Adipose tissue (tissue), 3 donors: ENCODE measurements around the gene CTXN1. TPM values are rescaled to one million over a fixed set of nuclear protein-coding genes. Genes with fewer than 3 reads are reported as not detected.
A peak's percentile ranks its signal among the peaks of the same experiment; 100 is the strongest.

Experiments used
- H3K27ac ChIP-seq: one replicate; pipeline ENCODE4 v1.5.1; 2013; ENCODE audit warnings: low read depth, low read length
- WGBS, 3 donors: extraction: QIAGEN DNeasy Blood & Tissue Kit; methylation state at CpG; one replicate each; pipeline ENCODE4 v1.1.7; 2013; 5-methylcytosine and 5-hydroxymethylcytosine counted together
- polyA plus RNA-seq, 3 donors: library from polyadenylated mRNA; stranded (reverse); fragments of 200-250 nt; gene quantifications; one replicate each; pipeline ENCODE4 v1.2.3, GENCODE V29; 2013
- donor health status: healthy with polysubstance abuse.
- donor health status: Bipolar disorder and iron deficiency.
- donor health status: healthy.

CTXN1 gene
- polyA plus RNA-seq, 3 donors = 0.36 to 1.3 (median 0.86) TPM

DNA sequence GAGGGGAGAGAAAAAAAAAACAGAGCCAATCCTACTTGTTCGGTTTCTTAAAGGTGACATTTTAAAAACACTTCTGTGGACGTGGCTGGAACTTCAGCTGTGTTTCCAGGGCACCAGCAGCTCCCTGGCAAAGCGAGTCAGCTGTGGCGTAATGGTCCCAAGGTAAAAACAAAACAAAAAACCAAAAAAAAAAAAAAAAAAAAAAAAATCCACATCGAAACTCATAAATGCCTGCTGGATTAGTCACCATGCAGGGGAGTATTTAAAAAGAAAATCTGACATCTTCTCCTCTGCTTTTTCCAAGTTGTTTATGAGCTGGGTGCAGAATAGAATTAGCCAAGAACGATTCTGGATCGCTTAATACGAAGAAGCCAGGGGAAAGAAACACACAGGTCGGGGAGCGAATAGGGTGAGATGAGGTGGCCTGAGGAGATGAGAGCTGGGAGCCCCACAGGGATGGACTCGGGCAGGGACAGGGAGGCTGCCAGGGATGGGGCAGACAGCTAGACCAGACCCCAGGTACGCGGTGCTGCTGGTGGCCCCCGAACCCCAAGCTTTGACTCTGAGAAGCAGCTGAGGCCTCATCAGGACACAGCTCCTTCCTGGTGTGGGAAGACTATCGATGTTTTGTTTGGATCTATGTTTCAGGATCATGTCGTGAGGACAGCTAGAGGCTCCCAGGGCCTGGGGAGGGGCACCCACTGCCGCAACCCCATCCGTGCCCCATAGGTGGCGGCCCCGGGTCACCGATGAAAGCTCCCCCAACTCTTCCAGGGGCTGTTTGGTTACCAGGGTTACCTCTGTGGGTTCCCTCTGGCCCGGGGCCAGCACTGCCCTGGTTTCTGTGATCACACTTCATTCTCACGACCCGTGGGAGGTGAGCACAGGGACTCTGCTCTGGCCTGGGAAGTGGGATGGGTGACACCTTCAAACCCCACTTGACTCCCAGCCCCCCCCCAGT lies 3.1 kb upstream of the CTXN1 start:
- peak overlapping the region; percentile 58 for H3K27ac ChIP-seq
- 48 to 69% (median 56%) methylated on average over 24 of the region's 24 CpGs for WGBS, 3 donors

DNA sequence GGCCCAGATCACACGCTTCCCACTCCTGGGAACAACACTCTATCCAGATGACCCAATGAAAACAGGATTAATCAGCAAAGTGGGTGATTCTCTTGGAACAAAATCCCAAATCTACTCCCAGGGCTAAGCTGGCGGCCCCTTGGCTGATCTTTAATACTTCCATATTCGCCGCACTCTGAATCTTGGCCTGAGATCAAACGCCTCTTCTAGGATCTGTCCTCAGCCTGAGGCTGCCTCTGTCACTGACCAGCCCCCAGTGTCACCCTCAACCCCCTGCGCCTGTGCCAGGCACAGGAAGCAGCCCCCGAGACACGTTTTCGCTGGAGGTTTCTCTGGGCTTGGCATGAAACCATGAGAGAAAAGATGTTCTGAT lies 2.4 kb upstream of the CTXN1 start:
- 52 to 78% (median 63%) methylated on average over 9 of the region's 9 CpGs for whole genome bisulfite sequencing, 3 donors
- H3K27ac ChIP-seq = no peak overlapping the region

DNA sequence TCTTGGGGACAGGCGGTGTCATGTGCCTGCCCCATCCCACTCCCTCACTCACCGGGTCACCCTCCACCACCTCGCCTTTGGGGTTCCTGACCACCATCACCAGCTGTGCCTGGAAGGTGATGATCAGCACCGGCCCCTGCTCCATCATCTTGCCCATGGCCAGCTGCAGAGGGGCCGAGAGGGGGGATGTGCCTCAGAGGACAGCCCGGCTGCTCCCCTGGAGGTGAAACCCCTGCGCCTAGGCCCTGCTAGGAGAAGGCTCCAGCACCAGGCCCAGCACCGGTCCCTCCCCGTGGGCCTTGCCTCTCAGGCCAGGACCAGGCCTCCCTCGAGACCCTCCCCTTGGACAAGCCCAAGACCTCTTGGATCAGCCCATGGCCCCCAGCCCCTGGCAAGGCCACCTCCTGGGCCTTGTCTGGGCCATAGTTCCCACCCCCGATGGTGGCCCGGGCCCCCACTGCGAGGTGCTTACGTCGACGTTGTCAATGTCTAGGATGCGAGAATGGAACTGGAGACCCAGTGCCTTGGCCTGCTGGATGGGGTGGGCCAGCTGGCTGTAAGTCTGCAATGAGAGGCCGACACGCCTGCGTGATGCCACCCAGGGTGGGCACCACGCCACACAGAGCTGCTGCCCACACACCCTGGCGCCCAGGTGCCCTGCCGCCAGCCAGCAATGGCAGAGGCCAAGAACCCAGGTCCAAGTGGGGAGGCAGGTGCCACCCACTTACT lies 1.8 kb upstream of the CTXN1 start:
- WGBS, 3 donors = 90% methylated on average over 23 of the region's 23 CpGs
- no peak overlapping the region for H3K27ac ChIP-seq

DNA sequence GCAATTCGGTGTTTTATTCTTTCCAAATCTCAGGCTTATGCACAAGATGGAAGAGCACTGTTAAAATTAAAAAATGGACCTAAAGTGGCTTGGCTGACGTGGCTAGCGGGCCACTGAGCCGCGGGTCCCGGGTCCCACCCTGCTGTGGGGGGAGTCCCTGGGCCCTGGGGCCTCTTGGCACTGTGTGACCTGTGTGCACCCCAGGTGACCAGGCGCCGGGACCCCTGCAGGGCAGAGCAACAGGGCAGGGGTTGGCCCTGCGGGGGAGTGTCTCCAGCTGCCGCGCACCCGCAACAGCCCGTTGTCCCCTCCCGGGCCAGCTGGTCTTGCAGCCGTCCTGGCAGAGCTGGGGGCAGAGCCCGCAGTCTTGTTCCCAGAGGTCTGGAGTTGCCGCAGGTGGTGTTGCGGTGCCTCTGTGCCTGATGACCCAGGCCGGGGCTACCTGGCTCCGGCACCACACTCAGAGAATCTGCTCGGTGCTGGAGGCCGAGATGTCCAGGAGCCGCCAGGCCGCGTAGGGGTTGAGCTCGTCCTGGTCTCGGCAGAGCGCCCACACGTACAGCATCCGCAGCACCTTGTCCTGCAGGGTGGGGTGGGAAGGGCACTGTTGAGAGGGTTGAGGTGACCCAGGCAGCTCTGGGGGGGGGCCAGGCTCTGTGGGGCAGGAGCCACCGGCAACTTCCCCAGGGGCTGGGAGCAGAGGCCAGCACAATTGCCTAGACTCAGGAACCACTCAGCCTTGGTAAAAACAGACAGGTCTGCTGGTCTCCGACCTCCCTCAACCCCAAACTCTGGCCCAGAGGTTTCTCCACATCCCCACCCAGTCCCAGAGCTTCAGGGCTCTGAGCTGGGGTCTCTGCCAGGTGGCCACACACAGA lies 1.0 kb upstream of the CTXN1 start:
- no peak overlapping the region for H3K27ac ChIP-seq
- 73 to 82% (median 80%) methylated on average over 31 to 32 of the region's 32 CpGs for WGBS, 3 donors

DNA sequence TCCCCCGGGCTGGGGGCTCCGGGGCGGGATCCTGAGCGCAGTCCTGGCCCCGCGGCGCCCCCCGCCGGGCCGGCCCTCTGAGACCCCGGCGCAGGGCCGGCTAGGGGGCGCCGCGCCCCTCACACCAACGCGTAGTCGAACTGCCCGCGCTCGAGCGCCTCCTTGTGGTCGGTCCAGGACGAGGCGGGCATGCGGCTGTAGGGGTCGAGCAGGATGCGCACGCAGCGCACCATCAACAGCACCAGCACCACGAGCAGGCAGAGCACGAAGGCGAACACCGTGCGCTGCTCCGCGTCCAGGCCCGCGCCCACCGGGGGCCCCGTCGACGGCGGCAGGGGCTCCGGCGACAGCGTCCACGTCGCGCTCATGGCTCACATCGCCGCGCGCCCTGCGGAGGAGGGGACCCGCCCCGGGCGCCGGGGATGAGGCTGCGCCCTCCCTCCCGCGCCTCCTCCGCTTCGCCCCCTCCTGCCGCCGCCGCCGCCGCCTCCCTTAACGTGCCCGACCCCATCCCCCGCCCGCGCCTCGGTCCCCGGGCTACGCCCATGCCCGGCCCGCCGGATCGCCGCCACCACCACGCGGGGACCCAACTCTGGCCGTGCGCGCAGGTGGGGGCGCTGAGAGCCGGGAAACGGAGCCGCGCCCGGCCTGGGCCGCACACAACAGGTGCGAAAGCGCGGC lies 624 bp downstream of the CTXN1 start:
- 0% methylated on average over 50 to 97 of the region's 98 CpGs for WGBS, 3 donors
- H3K27ac ChIP-seq = no peak overlapping the region

DNA sequence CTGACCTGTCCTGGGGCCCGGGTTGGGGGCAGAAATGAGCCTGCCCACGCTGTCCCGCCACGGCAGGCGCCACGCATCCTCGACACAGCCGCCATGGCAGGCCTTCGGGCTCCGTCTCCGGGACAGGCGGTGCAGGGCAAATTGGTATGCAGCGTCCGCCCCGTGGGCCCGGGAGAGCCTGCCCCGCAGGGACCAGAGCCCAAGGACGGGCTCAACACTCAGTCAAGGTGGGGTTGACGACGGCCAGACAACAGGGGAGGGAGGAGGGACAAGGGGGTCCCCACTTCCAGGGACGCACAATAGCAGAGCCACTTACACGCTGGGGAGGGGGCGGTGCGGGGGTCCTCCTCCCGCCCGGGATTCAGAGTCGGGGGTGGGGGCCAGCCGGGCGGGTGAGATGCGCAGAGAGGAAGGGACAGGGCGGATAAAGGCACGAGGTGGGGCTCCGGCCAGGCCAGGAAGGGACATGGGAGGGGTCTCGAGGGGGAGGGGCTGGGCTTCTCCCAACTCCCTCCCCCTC lies 1.2 kb downstream of the CTXN1 start:
- 38 to 42% (median 41%) methylated on average over 25 to 34 of the region's 34 CpGs for WGBS, 3 donors
- no peak overlapping the region for H3K27ac ChIP-seq

DNA sequence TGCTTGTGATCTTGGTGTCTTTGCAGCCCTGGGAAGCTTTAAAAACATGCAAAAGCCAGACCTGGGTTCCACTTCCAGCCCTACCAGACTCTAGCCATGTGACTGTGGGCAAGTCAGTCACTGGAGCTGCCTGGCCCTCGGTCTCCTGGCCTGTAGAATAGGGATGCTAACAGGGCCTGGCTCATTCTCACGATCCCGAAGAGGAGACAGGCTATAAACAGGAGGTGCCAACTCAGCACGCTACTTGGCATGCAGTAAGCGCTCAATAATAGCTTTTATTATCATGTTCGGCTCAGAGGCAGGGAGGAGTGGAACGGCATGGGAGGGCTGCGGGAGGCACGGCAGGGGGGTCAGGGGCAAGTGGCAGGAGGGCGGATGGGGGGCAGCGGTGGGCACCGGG lies 1.7 kb downstream of the CTXN1 start:
- no peak overlapping the region for H3K27ac ChIP-seq

DNA sequence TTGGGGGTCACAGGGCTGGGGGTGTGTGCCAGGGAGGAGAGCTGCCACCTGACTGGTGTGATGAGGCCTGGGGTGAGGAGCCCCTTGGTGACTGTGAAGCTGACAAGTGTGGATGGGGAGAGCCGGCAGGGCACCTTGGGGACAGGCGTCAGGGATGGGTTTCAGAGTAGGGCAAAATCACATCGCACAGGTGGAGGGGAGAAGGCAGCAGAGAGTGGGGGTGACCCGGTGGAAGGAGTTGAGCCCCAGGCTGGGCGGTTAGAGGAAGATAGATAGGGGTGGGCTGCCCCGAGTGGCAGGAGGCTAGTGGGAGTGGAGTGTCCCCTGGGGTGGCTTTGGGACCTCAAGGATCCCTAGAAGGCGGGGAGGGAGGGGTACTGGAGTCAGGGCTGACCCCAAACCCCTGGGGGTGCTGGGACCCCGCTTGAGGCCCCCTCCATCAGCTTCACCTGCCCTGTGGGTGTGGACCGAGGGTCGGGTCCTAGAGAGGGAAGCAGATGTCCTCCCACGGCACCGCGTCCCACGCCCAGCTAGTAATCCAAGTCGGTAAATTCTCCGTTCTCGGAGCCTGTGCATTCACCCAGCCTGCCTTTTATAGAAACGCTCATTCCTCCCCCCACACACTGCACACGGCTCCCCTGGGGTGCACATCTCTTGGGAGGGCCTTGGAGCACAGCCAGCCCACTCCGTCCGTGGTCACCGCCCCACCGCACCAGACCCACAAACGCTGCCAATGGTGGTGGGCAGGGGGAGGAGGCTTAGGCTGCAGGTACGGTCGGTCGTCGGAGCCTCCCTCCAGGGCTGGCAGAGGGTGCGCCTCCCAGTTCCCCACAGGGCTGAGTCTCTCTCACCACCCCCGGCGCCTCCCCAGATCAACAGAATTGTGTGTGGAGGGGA lies 2.4 kb downstream of the CTXN1 start:
- H3K27ac ChIP-seq = no peak overlapping the region
- WGBS, 3 donors = 76 to 84% (median 76%) methylated on average over 31 of the region's 31 CpGs

More for the DNA sequence above, 1.7 kb downstream of the CTXN1 start:
- WGBS, 3 donors = 72 to 78% (median 75%) methylated on average over 10 to 12 of the region's 12 CpGs

DNA sequence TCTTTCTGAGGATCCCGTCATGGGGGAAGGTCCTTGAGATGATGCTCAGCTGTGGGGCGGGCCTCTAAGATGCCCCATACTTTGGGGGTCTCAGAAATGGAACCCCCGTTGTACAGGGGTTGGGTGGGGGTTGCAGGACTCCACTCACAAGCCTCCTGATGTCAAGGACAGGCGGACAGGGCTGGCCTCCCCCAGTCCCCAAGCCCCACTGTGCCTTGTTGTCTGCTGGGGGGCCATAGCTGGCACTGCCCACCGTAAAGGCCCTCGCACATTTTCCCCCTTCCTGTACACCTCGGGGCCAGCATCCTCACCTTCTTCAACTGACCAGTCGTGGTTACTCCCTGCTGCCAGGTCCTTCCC lies 3.1 kb downstream of the CTXN1 start:
- no peak overlapping the region for H3K27ac ChIP-seq
- WGBS, 3 donors = 87 to 91% (median 90%) methylated on average over 8 of the region's 8 CpGs

DNA sequence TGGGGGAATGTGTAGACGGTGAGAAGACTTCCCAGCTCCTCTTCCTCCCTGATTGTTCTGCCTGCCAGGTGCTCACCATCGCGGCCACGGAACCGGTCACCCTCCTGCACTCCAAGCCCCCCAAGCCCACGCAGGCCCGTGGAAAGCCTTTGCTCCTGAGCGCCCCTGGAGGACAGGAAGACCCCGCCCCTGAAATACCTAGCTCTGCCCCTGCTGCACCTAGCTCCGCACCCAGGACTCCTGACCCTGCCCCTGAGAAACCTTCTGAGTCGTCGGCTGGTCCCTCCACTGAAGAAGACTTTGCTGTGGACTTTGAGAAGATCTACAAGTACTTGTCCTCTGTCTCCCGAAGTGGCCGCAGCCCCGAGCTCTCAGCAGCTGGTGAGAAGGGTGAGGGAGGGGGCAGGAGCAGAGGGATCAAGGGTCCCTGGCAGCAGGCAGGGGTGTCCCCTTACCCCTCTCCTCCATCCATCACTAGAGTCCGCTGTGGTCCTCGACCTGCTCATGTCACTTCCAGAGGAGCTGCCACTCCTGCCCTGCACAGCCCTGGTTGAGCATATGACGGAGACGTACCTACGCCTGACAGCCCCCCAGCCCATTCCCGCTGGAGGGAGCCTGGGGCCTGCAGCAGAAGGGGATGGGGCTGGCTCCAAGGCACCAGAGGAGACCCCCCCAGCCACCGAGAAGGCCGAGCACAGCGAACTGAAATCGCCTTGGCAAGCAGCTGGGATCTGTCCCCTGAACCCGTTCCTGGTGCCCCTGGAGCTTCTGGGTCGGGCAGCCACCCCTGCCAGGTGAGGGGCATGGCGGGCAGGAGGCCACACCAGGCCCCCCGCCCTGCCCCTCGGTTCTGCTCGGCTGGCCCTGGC lies 3.7 kb downstream of the CTXN1 start:
- no peak overlapping the region for H3K27ac ChIP-seq
- 91 to 94% (median 92%) methylated on average over 29 to 31 of the region's 31 CpGs for WGBS, 3 donors

DNA sequence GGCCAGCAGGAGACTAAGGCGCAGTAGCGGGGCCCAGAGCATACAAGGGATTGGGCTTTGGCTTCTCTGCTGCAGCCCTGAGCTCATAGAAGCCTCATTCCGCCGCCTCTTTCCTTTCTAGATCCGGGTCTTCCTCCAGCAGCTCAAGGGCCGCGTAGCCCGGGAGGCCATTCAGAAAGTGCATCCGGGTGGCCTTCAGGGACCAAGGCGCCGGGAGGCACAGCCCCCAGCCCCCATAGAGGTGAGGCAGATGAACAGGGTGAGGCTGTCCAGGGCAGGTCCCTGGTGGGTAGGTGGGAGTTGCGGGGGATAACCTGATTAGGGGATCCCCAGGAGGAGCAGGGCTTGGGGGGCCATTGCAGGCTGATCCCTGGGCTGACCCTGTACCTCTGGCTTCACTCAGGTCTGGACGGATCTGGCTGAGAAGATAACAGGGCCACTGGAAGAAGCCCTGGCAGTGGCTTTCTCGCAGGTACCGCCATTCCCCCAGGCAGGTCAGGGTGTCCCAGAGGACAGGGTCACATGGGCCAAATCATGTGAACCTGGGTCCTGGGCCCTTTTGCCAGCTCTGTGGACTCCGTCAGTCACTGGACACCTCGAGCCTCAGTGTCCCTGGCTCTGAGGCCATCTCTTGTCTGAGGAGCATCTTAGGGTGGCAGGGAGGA lies 4.5 kb downstream of the CTXN1 start:
- WGBS, 3 donors = 35 to 62% (median 43%) methylated on average over 13 to 17 of the region's 17 CpGs
- H3K27ac ChIP-seq = peak overlapping the region; percentile 51

DNA sequence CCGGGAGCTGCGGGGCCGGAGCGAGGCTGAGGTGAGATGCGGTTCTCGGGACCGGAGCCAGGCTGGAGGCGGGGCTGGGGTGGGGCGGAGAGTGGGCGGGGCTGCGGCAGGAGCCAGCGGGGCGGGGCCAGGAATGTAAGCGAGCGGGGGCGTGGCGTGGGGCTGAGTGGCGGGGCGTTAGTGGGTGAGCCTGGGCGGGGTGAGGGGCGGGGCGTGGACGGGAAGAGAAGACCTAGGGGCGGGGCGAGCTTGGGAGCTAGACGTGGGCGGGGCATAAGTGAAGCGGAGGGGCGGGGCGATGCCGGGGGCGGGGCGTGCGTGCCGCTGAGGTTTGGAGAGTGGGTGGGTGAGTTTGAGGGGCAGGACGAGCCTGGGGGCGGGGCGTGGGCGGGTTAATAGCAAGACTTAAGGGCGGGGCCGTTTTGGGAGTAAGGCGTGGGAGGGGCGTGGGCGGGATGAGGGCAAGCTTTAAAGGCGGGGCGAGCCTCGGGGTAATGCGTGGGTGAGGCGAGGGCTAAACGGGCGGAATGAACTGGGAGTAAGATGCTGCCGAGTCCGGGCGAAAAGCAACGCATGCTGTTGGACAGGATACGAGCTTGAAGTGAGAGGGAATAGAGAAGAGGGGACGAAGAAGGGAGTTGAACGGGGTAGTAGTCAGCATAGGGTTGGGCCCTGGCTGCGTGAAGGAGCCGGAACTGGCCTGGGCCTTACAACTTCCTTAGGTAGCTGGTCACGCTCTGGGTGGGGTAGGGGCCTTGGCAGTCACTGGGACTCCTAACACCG lies 5.2 kb downstream of the CTXN1 start:
- WGBS, 3 donors = 0 to 2% (median 2%) methylated on average over 37 to 61 of the region's 62 CpGs

DNA sequence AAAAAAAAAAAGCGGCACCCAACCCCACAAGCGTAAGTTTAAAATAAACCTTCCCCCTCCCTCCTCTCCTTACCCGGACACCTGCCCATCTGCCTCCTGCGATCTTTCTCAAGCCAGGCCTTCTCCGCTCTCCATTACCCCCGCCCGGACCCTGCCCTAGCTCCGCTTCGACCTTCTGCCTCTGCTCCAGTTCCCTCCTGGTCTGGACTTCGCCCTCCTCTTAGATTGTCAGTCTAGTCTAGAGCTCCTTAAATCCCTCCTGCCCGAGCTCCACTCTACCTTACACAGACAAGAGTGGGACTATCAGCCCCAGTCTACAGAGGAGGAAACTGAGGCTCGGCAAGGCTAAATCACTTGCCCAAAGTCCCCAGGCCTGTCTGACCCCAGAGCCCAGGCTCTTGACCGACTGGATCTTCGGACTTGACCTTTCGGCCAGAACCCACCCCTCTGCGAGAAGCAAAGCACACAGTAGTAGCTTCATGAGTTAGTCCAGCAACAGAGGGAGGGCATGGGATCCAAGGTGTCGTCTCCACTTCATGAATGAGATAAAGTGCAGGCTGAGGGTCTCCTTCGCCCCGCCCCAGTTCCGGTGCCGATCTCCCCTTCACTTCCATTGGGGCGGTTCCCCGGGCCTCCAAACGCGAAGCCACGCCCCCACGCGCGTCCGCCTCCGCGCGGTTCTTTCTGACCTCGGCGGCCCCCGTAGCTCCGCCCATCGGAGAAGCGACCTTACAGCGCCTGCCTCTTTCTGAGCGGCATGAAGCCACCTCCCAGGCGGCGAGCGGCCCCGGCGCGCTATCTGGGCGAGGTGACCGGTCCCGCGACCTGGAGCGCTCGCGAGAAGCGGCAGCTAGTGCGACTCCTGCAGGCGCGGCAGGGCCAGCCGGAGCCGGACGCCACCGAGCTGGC lies 6.1 kb downstream of the CTXN1 start, which contains the start of gene SNAPC2:
SNAPC2 (plus strand) TSS at position 729 of the 909 bp plus-strand sequence; CDS start at position 758, 29 bp downstream.
- WGBS, 3 donors = 3 to 10% (median 8%) methylated on average over 60 to 62 of the region's 62 CpGs
- peak within 1 kb of the TSS; percentile 51 for H3K27ac ChIP-seq

More for the DNA sequence above, 5.2 kb downstream of the CTXN1 start:
- peak overlapping the region; percentile 51 for H3K27ac ChIP-seq
